ENCODE results near the gene PRADC1. TPM values are rescaled to one million over a fixed set of nuclear protein-coding genes. Genes with fewer than 3 reads are reported as not detected.

PRADC1 gene
- total RNA-seq, 1 experiment from 2014 or later: 12.9 TPM

DNA sequence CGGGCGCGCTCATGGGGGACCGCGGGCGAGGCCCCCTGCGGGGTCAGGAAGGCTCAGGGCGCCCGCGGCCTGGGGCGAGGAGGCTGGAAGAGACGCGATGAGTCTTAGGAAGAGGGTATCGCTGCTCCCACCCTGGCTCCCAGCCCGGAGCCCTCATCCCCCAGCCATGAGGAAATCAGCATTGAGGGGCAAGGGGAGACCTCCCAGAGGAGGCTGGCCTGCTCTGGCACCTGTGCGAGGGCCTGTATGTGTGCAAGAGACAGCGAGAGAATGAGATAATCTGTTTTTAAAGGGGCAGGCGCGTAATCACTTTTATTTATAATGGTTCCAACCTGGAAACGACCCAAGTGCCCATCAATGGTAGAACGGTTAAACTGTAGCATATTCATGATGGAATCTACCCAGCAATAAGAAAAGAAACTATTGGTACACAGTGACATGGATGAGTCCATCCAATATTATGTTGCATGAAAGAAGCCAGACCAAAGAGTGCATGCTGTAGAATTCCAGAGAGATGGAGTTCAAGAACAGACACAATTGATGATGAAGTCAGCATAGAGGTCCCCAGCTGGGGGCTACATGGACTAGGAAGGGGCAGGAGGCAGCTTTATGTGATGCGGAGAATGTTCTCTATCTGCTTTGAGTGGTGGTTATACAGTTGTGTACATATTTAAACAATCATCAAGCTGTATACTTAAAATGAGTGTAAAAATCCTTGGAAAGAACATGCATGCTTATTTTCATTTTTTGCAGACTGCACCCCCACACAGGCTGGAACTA is 36.8 kb upstream of the PRADC1 start:
- ChIA-PET CTCF (no interaction called here), POLR2A (no interaction called here)
- no peak overlapping the region for H3K27ac Mint-ChIP-seq
- peaks cover 14% of the 10 kb centered on the region for H3K4me1 Mint-ChIP-seq
- H3K36me3 Mint-ChIP-seq: no peaks in the 10 kb centered on the region
- DNase-seq (ENCODE audit: low spot score): no peak
- H3K9me3 Mint-ChIP-seq: no peaks in the 10 kb centered on the region
- peak; percentile 11 for ATAC-seq
- H3K4me3 Mint-ChIP-seq: peak overlapping the region; percentile 61
- TF ChIP-seq ESRRA (CRISPR knock-in tag; IDR thresholded peaks at IDR 0.05; ENCODE audit: borderline replicate concordance) (no peak), ZSCAN18 (CRISPR knock-in tag; IDR thresholded peaks at IDR 0.05) (no peak), TEAD1 (CRISPR knock-in tag; IDR thresholded peaks at IDR 0.05) (no peak), CREB1 (CRISPR knock-in tag; IDR thresholded peaks at IDR 0.05) (no peak), RELA (CRISPR knock-in tag; IDR thresholded peaks at IDR 0.05; ENCODE audit: borderline replicate concordance) (no peak), FOXP1 (CRISPR knock-in tag; IDR thresholded peaks at IDR 0.05; ENCODE audit: borderline replicate concordance) (no peak)
- TF ChIP-seq, protein P1, sequence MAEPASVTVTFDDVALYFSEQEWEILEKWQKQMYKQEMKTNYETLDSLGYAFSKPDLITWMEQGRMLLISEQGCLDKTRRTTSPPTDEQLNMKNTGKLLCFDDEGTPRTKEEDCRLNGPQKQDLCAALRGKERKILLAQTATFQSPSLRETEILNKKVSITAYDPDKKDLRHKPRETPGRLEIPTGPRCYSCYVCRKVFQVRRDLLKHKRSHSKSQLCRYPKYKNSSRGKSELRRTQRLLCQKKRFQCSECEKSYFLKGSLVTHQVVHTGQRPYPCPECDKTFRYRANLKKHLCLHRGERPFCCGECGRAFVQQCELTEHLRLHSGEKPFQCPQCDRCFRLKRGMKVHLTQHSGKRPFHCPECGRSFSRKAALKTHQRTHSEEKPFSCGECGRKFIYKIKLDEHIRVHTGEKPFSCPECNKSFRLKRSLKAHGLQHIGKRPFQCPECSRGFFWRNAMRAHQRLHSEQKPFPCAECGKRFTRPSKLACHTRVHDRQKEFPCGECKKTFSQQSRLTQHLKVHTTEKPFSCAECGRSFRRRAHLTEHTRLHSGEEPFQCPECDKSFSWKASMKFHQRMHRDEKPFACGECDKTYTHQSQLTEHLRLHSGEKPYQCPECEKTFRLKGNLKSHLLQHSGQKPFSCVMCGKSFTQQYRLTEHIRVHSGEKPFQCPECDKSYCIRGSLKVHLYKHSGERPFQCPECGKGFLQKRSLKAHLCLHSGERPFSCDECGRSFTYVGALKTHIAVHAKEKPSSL (CRISPR knock-in tag; conservative IDR thresholded peaks at IDR 0.05): no peak
- peaks cover 36% of the 10 kb centered on the region for H3K27me3 Mint-ChIP-seq (ENCODE audit: low read depth)

DNA sequence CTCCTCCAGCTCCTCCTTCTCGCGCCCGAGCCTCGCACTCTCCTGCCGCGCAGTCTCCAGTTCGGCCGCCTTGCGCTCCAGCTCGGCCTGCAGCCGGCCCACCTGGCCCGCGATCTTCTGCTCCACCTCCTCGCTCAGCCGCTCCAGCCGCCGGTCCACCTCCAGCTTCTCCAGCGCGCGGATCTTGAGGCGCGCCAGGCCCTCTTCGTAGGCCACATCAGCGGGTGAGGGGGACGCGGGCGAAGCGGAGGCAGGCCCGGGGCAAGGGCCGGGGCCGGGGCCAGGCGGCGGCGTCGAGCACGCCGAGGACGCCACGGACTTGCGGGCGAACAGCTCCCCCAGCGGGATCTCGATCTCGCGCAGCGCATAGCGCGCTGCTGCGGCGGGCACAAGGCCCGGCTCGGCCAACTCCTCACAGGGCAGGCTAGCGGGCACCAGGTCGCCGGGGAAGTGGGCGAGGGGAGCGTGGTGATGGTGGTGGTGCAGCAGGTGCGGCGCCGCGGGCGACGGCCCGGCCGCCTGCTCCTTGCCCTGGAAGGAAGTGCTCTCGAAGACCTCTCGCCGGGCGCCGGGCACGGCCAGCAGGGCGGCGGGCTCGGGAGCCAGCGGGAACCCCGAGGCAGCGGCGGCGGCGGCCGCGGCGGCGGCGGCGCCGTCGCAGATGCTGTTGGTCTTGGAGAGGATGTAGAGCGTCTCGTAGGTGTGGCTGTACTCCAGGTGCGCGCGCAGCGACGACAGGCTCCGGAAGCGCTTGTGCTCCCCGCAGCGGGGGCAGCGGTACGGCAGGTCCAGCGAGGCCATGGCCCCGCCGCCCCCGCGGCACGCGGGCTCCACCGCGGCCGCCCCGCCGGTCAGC is 36.0 kb upstream of the PRADC1 start:
- H3K27ac Mint-ChIP-seq: no peak overlapping the region
- CTCF ChIA-PET: interaction anchor here (0.5 to 1.7 kb wide), 17 partner anchors 9 to 578 kb away, joined by 3 to 37 read pairs (median 5); partner anchors contain the start of genes CCT7, EGR4, FBXO41 and NOTO
- peaks cover 36% of the 10 kb centered on the region for H3K27me3 Mint-ChIP-seq (ENCODE audit: low read depth)
- TF ChIP-seq ZNF138 (CRISPR knock-in tag; conservative IDR thresholded peaks at IDR 0.05): peak; percentile 69; the same call in 1 of the 2 replicates
- TF ChIP-seq E2F5 (CRISPR knock-in tag; IDR thresholded peaks at IDR 0.05): 0 out of 2 replicates have a peak, but pooled peaks have one; percentile 24
- TF ChIP-seq, protein P2, sequence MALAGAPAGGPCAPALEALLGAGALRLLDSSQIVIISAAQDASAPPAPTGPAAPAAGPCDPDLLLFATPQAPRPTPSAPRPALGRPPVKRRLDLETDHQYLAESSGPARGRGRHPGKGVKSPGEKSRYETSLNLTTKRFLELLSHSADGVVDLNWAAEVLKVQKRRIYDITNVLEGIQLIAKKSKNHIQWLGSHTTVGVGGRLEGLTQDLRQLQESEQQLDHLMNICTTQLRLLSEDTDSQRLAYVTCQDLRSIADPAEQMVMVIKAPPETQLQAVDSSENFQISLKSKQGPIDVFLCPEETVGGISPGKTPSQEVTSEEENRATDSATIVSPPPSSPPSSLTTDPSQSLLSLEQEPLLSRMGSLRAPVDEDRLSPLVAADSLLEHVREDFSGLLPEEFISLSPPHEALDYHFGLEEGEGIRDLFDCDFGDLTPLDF (CRISPR knock-in tag; IDR thresholded peaks at IDR 0.05): peak; percentile 96
- TF ChIP-seq GTF2I (CRISPR knock-in tag; conservative IDR thresholded peaks at IDR 0.05): no peak
- TF ChIP-seq, protein P3, sequence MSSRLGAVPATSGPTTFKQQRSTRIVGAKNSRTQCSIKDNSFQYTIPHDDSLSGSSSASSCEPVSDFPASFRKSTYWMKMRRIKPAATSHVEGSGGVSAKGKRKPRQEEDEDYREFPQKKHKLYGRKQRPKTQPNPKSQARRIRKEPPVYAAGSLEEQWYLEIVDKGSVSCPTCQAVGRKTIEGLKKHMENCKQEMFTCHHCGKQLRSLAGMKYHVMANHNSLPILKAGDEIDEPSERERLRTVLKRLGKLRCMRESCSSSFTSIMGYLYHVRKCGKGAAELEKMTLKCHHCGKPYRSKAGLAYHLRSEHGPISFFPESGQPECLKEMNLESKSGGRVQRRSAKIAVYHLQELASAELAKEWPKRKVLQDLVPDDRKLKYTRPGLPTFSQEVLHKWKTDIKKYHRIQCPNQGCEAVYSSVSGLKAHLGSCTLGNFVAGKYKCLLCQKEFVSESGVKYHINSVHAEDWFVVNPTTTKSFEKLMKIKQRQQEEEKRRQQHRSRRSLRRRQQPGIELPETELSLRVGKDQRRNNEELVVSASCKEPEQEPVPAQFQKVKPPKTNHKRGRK (CRISPR knock-in tag; IDR thresholded peaks at IDR 0.05; ENCODE audit: borderline replicate concordance): no peak
- no peak for TF ChIP-seq SP1 (CRISPR knock-in tag; conservative IDR thresholded peaks at IDR 0.05)
- TF ChIP-seq, protein P4, sequence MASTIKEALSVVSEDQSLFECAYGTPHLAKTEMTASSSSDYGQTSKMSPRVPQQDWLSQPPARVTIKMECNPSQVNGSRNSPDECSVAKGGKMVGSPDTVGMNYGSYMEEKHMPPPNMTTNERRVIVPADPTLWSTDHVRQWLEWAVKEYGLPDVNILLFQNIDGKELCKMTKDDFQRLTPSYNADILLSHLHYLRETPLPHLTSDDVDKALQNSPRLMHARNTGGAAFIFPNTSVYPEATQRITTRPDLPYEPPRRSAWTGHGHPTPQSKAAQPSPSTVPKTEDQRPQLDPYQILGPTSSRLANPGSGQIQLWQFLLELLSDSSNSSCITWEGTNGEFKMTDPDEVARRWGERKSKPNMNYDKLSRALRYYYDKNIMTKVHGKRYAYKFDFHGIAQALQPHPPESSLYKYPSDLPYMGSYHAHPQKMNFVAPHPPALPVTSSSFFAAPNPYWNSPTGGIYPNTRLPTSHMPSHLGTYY (CRISPR knock-in tag; IDR thresholded peaks at IDR 0.05): no peak
- TF ChIP-seq, protein P5, sequence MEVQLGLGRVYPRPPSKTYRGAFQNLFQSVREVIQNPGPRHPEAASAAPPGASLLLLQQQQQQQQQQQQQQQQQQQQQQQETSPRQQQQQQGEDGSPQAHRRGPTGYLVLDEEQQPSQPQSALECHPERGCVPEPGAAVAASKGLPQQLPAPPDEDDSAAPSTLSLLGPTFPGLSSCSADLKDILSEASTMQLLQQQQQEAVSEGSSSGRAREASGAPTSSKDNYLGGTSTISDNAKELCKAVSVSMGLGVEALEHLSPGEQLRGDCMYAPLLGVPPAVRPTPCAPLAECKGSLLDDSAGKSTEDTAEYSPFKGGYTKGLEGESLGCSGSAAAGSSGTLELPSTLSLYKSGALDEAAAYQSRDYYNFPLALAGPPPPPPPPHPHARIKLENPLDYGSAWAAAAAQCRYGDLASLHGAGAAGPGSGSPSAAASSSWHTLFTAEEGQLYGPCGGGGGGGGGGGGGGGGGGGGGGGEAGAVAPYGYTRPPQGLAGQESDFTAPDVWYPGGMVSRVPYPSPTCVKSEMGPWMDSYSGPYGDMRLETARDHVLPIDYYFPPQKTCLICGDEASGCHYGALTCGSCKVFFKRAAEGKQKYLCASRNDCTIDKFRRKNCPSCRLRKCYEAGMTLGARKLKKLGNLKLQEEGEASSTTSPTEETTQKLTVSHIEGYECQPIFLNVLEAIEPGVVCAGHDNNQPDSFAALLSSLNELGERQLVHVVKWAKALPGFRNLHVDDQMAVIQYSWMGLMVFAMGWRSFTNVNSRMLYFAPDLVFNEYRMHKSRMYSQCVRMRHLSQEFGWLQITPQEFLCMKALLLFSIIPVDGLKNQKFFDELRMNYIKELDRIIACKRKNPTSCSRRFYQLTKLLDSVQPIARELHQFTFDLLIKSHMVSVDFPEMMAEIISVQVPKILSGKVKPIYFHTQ (CRISPR knock-in tag; IDR thresholded peaks at IDR 0.05): no peak
- TF ChIP-seq ZSCAN18 (CRISPR knock-in tag; IDR thresholded peaks at IDR 0.05): no peak
- TF ChIP-seq ESRRA (CRISPR knock-in tag; IDR thresholded peaks at IDR 0.05; ENCODE audit: borderline replicate concordance): peak; percentile 40; the same call in 1 of the 2 replicates
- TF ChIP-seq JAZF1 (CRISPR knock-in tag; IDR thresholded peaks at IDR 0.05): no peak
- TF ChIP-seq ZNF232 (CRISPR knock-in tag; IDR thresholded peaks at IDR 0.05): peak; percentile 54; the same call in 1 of the 2 replicates

More for the DNA sequence above, 36.0 kb upstream of the PRADC1 start:
- POLR2A ChIA-PET: interaction anchor here (0.9 to 1.8 kb wide), 5 partner anchors 12 to 56 kb away, joined by 3 to 12 read pairs (median 7); partner anchors contain the start of gene CCT7
- DNase-seq (ENCODE audit: low spot score) (peak; percentile 82), ATAC-seq (peak; percentile 78)
- H3K4me3 Mint-ChIP-seq: peak overlapping the region; percentile 51
- no peaks in the 10 kb centered on the region for H3K9me3 Mint-ChIP-seq
- H3K36me3 Mint-ChIP-seq: no peaks in the 10 kb centered on the region
- H3K4me1 Mint-ChIP-seq: peaks cover 14% of the 10 kb centered on the region

Measured in WTC11 (cell line).